Fibroblast of upper back skin (primary cell): ENCODE measurements around the gene PHPT1.

Source experiments
- DNase-seq: peaks from one replicate; pipeline ENCODE4 v3.0.0-alpha.2; 2013

Gene PHPT1

GRCh38 chr9:136890661-136891060, 41.5 kb downstream of the PHPT1 start:
- DNase-seq = no peak

GRCh38 chr9:136896027-136896426, 46.8 kb downstream of the PHPT1 start:
- DNase-seq = no peak

GRCh38 chr9:136898483-136899100, 49.4 kb downstream of the PHPT1 start:
- no peak for DNase-seq

GRCh38 chr9:136899196-136899595, 50.0 kb downstream of the PHPT1 start:
- DNase-seq = no peak

- DNase-seq = no peak
Measured at GRCh38 chr9:136900556-136900955, 51.3 kb downstream of the PHPT1 start.
